GM12878 (cell line): Measurements from ENCODE around the gene N4BP2L1.

Source experiments
- CBX3 ChIP-seq: fragments of 200-600 bp; sonication (generic); IDR thresholded peaks from 2 replicates; pipeline ENCODE4 v1.6.1; 2016; ENCODE audit warnings: low read depth, borderline replicate concordance
- CREM ChIP-seq: IDR thresholded peaks from 2 replicates; pipeline ENCODE4 v1.6.1; 2014; ENCODE audit warnings: antibody characterized with exemption, low read depth
- HDAC6 ChIP-seq: fragments of 200-600 bp; sonication (generic); IDR thresholded peaks from one replicate; pipeline ENCODE4 v1.8.0; 2017; ENCODE audit warnings: antibody characterized with exemption; ENCODE audit not compliant: unreplicated experiment
- KAT2A ChIP-seq: conservative IDR thresholded peaks from 2 replicates; pipeline ENCODE4 v1.6.1; 2011; ENCODE audit warnings: low read depth, low read length; ENCODE audit not compliant: control insufficient read depth
- MYC ChIP-seq: IDR thresholded peaks from 2 replicates; pipeline ENCODE4 v1.6.1; 2011; ENCODE audit warnings: mild to moderate bottlenecking, low read length, moderate library complexity, inconsistent platforms; ENCODE audit not compliant: insufficient read depth, insufficient replicate concordance, insufficient read length, severe bottlenecking
- NFYA ChIP-seq: IDR thresholded peaks from 2 replicates; pipeline ENCODE4 v1.6.1; 2011; ENCODE audit warnings: low read depth, mild to moderate bottlenecking, low read length, improper control_type of control experiment, borderline replicate concordance
- RFX5 ChIP-seq: IDR thresholded peaks from 2 replicates; pipeline ENCODE4 v1.6.1; 2011; ENCODE audit warnings: low read depth, low read length, improper control_type of control experiment
- ZNF687 ChIP-seq: fragments of 450-650 bp; IDR thresholded peaks from 2 replicates; pipeline ENCODE4 v1.6.1; 2017; ENCODE audit warnings: mild to moderate bottlenecking, moderate library complexity

- TF ChIP-seq NFYA (no peak), MYC (no peak), KAT2A (no peak), RFX5 (no peak), CBX3 (no peak), HDAC6 (no peak), CREM (no peak), ZNF687 (no peak)
Measured at GRCh38 chr13:32390048-32390447, 37.9 kb downstream of the N4BP2L1 start.
